GM12891 (cell line): ENCODE measurements around the gene ATRN.
"Not testable (repeated sequence)": the region's sequence is repeated elsewhere in the genome, so short reads cannot be mapped to it uniquely, and the experiment has no call there.

Experiments
- DNase-seq: peaks from one replicate; pipeline ENCODE4 v3.0.0; 2011; ENCODE audit warnings: low spot score; ENCODE audit not compliant: insufficient read length
- FAIRE-seq: peaks from 2 replicates; lab custom pipeline; 2011; peaks lifted over from hg19 to GRCh38; lab: Jason Lieb, UNC
- PAX5 ChIP-seq: IDR thresholded peaks from 2 replicates; pipeline ENCODE4 v1.6.1; 2011; ENCODE audit warnings: low read length, moderate library complexity, mild to moderate bottlenecking; ENCODE audit not compliant: insufficient read depth, severe bottlenecking
- POLR2A ChIP-seq: IDR thresholded peaks from 2 replicates; pipeline ENCODE4 v1.6.1; 2011; ENCODE audit warnings: low read depth, low read length, control low read depth
- POLR2AphosphoS5 ChIP-seq: IDR thresholded peaks from 2 replicates; pipeline ENCODE4 v1.6.1; 2011; ENCODE audit warnings: low read depth, low read length, control low read depth
- POU2F2 ChIP-seq: IDR thresholded peaks from 2 replicates; pipeline ENCODE4 v1.6.1; 2011; ENCODE audit warnings: low read depth, mild to moderate bottlenecking, control low read depth, low read length, moderate library complexity
- SPI1 ChIP-seq: IDR thresholded peaks from 2 replicates; pipeline ENCODE4 v1.6.1; 2011; ENCODE audit warnings: low read depth, low read length, control low read depth
- TAF1 ChIP-seq: IDR thresholded peaks from 2 replicates; pipeline ENCODE4 v1.6.1; 2011; ENCODE audit warnings: low read depth, low read length, control low read depth

ATRN gene

GRCh38 chr20:3461911-3462677 is 8.7 kb upstream of the ATRN start:
- no peak for DNase-seq
- TF ChIP-seq POU2F2 (no peak), TAF1 (no peak), PAX5 (no peak), POLR2AphosphoS5 (no peak), SPI1 (no peak), POLR2A (no peak)
- no peak for FAIRE-seq

GRCh38 chr20:3464166-3464565 is 6.7 kb upstream of the ATRN start:
- no peak for DNase-seq
- no peak for TF ChIP-seq PAX5
- TF ChIP-seq POU2F2: no peak
- no peak for TF ChIP-seq SPI1
- no peak for TF ChIP-seq POLR2AphosphoS5
- TF ChIP-seq POLR2A: no peak
- no peak for TF ChIP-seq TAF1
- FAIRE-seq: no peak

- FAIRE-seq: no peak
Observed at GRCh38 chr20:3465301-3465700, 5.5 kb upstream of the ATRN start.

GRCh38 chr20:3470208-3470626 is 601 bp upstream of the ATRN start:
- FAIRE-seq: no peak
- DNase-seq: no peak
- TF ChIP-seq POU2F2 (no peak), TAF1 (no peak), POLR2AphosphoS5 (no peak), PAX5 (no peak), POLR2A (no peak), SPI1 (no peak)

More at GRCh38 chr20:3465301-3465700, 5.5 kb upstream of the ATRN start:
- no peak for DNase-seq
- TF ChIP-seq SPI1 (no peak), POLR2AphosphoS5 (no peak), POLR2A (no peak), POU2F2 (no peak), TAF1 (no peak), PAX5 (no peak)

GRCh38 chr20:3471397-3472021 is 691 bp downstream of the ATRN start:
- FAIRE-seq (peak; percentile 66), DNase-seq (peak; percentile 32)
- TF ChIP-seq PAX5 (no peak), POU2F2 (no peak), POLR2AphosphoS5 (no peak), TAF1 (no peak), SPI1 (no peak), POLR2A (no peak)

- DNase-seq (no peak), FAIRE-seq (no peak)
- no peak for TF ChIP-seq POLR2AphosphoS5
- no peak for TF ChIP-seq SPI1
- TF ChIP-seq TAF1: no peak
- no peak for TF ChIP-seq PAX5
- TF ChIP-seq POLR2A: no peak
- TF ChIP-seq POU2F2: no peak
Observed at GRCh38 chr20:3472105-3472504, 1.3 kb downstream of the ATRN start.

- no peak for TF ChIP-seq POLR2AphosphoS5
- TF ChIP-seq POU2F2: no peak
- no peak for TF ChIP-seq POLR2A
- no peak for TF ChIP-seq SPI1
- no peak for TF ChIP-seq PAX5
- TF ChIP-seq TAF1: no peak
- no peak for DNase-seq
- FAIRE-seq: no peak
Observed at GRCh38 chr20:3473324-3473723, 2.5 kb downstream of the ATRN start.

- TF ChIP-seq TAF1: no peak
- TF ChIP-seq PAX5: no peak
- no peak for TF ChIP-seq SPI1
- TF ChIP-seq POU2F2: no peak
- TF ChIP-seq POLR2AphosphoS5: no peak
- no peak for TF ChIP-seq POLR2A
- DNase-seq (no peak), FAIRE-seq (no peak)
Observed at GRCh38 chr20:3473944-3474343, 3.1 kb downstream of the ATRN start.

- FAIRE-seq, DNase-seq: not testable (repeated sequence)
Observed at GRCh38 chr20:3477003-3477860, 6.4 kb downstream of the ATRN start.
